GM12878 (cell line): ENCODE measurements around the gene MYH6. TPM values are rescaled to one million over a fixed set of nuclear protein-coding genes. Genes with fewer than 3 reads are reported as not detected.
"Not testable (repeated sequence)": the region's sequence is repeated elsewhere in the genome, so short reads cannot be mapped to it uniquely, and the experiment has no call there.

Experiments
- ATAC-seq: fragments of 200-7000 bp; cut with Tn5 transposase; 3 replicates; pipeline ENCODE4 v1.9.1; 2020; ENCODE audit warnings: mild to moderate bottlenecking, moderate library complexity
- BruUV-seq: library from RNA; stranded (reverse); fragments of 400-500 nt; replicated peaks from 2 replicates; lab custom pipeline; 2021; lab: Mats Ljungman, UMichigan
- CTCF ChIA-PET: fragments of 300-600 bp; sonication (Branson Sonifier 250); formaldehyde crosslinking; extraction: SDS; loops from one replicate; lab custom pipeline; 2021; ENCODE audit warnings: inconsistent platforms; lab: Yijun Ruan, JAX
- POLR2A ChIA-PET: fragments of 350-600 bp; formaldehyde crosslinking; extraction: SDS; loops from one replicate; lab custom pipeline; 2021; ENCODE audit warnings: inconsistent platforms; lab: Charles Lee
- RAD21 ChIA-PET: fragments of 300-600 bp; sonication (Branson Sonifier 250); formaldehyde crosslinking; loops from one replicate; lab custom pipeline; 2023; ENCODE audit warnings: antibody characterized with exemption; ENCODE audit not compliant: unreplicated experiment; lab: Charles Lee
- SMC1A ChIA-PET: fragments of 300-600 bp; sonication (Branson Sonifier 250); formaldehyde crosslinking; loops from one replicate; lab custom pipeline; 2023; ENCODE audit not compliant: unreplicated experiment, uncharacterized antibody; lab: Charles Lee
- DNase-seq: peaks from one replicate; pipeline ENCODE4 v3.0.0-alpha.2; 2011; ENCODE audit warnings: low read depth, low spot score
- FAIRE-seq: peaks from 3 replicates; lab custom pipeline; 2011; peaks lifted over from hg19 to GRCh38; lab: Jason Lieb, UNC
- H2AFZ ChIP-seq: 2 replicates; pipeline ENCODE4 v1.6.0; 2011; ENCODE audit warnings: low read depth, low read length, control low read depth; ENCODE audit not compliant: control insufficient read depth
- H3K27ac ChIP-seq: 2 replicates; pipeline ENCODE4 v1.5.1; 2011; ENCODE audit warnings: control low read depth; ENCODE audit not compliant: control insufficient read depth, insufficient read depth
- H3K27me3 ChIP-seq, 2 experiments: replicated peaks in 1 of 2; 2 replicates each; pipeline versions ENCODE4 v1.6.0 to v1.6.1; 2011; ENCODE audit warnings: low read length in 1 of 2; ENCODE audit not compliant: control insufficient read depth in 2 of 2, insufficient read depth in 2 of 2
- H3K36me3 ChIP-seq, 2 experiments: 2 replicates each; pipeline ENCODE4 v1.5.1; 2011; ENCODE audit warnings: low read length in 1 of 2; ENCODE audit not compliant: control insufficient read depth in 2 of 2, insufficient read depth in 2 of 2
- H3K4me1 ChIP-seq: 2 replicates; pipeline ENCODE4 v1.6.1; 2011; ENCODE audit warnings: mild to moderate bottlenecking, low read length, moderate library complexity, mixed read lengths; ENCODE audit not compliant: control insufficient read depth, insufficient read depth
- H3K4me2 ChIP-seq: 2 replicates; pipeline ENCODE4 v1.6.0; 2011; ENCODE audit warnings: control low read depth; ENCODE audit not compliant: control insufficient read depth, insufficient read depth
- H3K4me3 ChIP-seq: fragments of 200-600 bp; sonication (generic); 2 replicates; pipeline ENCODE4 v1.5.1; 2016
- H3K79me2 ChIP-seq: 2 replicates; pipeline ENCODE4 v1.6.0; 2011; ENCODE audit warnings: low read length; ENCODE audit not compliant: control insufficient read depth, insufficient read depth
- H3K9ac ChIP-seq: 2 replicates; pipeline ENCODE4 v1.8.0; 2011; ENCODE audit warnings: low read length, control low read depth, mixed read lengths; ENCODE audit not compliant: control insufficient read depth, insufficient read depth
- H3K9me3 ChIP-seq: replicated peaks from 3 replicates; pipeline ENCODE4 v1.5.1; 2011; ENCODE audit warnings: mild to moderate bottlenecking, low read length; ENCODE audit not compliant: control insufficient read depth, insufficient read depth
- H4K20me1 ChIP-seq: 2 replicates; pipeline ENCODE4 v1.6.0; 2011; ENCODE audit not compliant: control insufficient read depth, insufficient read depth
- ETV6 ChIP-seq, 2 experiments: fragments of 450-650 bp in 1 of 2; IDR thresholded peaks in 1 of 2; conservative IDR thresholded peaks in 1 of 2; 2 replicates each; pipeline ENCODE4 v1.6.1; 2014; ENCODE audit warnings: antibody characterized with exemption in 1 of 2, borderline replicate concordance in 1 of 2, low read depth in 1 of 2, mild to moderate bottlenecking in 1 of 2, moderate library complexity in 1 of 2
- MTA3 ChIP-seq: IDR thresholded peaks from 2 replicates; pipeline ENCODE4 v1.6.1; 2012; ENCODE audit warnings: low read length, inconsistent platforms, borderline replicate concordance
- PAX5 ChIP-seq: IDR thresholded peaks from 2 replicates; pipeline ENCODE4 v1.6.1; 2011; ENCODE audit warnings: low read depth, low read length, borderline replicate concordance
- PML ChIP-seq: IDR thresholded peaks from 2 replicates; pipeline ENCODE4 v1.6.1; 2012; ENCODE audit warnings: low read length, inconsistent platforms
- RB1 ChIP-seq: fragments of 450-650 bp; formaldehyde crosslinking; IDR thresholded peaks from 2 replicates; pipeline ENCODE4 v1.6.1; 2017; ENCODE audit warnings: mild to moderate bottlenecking, borderline replicate concordance
- RCOR1 ChIP-seq: conservative IDR thresholded peaks from 2 replicates; pipeline ENCODE4 v1.6.1; 2012; ENCODE audit warnings: low read depth, low read length, improper control_type of control experiment
- SMARCA5 ChIP-seq: fragments of 450-650 bp; IDR thresholded peaks from 2 replicates; pipeline ENCODE4 v1.6.1; 2017; ENCODE audit warnings: mild to moderate bottlenecking
- SPI1 ChIP-seq: IDR thresholded peaks from 2 replicates; pipeline ENCODE4 v1.6.1; 2011; ENCODE audit warnings: low read depth, mild to moderate bottlenecking, low read length, moderate library complexity, borderline replicate concordance; ENCODE audit not compliant: insufficient read depth
- STAT1 ChIP-seq: fragments of 450-650 bp; conservative IDR thresholded peaks from 2 replicates; pipeline ENCODE4 v1.6.1; 2014; ENCODE audit warnings: antibody characterized with exemption, mild to moderate bottlenecking
- ZNF384 ChIP-seq: IDR thresholded peaks from 2 replicates; pipeline ENCODE4 v1.6.1; 2012; ENCODE audit warnings: low read depth, mild to moderate bottlenecking, low read length, improper control_type of control experiment, borderline replicate concordance
- WGBS: methylation state at CpG from one replicate; pipeline ENCODE4 v1.1.6; 2016; ENCODE audit warnings: low lambda C conversion rate; ENCODE audit not compliant: insufficient replicate concordance, insufficient coverage; ENCODE audit errors: missing lambda C conversion rate; 5-methylcytosine and 5-hydroxymethylcytosine counted together
- in situ Hi-C: fragments of 300-500 bp; cut with MboI; formaldehyde crosslinking; loops from 9 replicates; pipeline ENCODE4 v1.14.3; 2018; ENCODE audit warnings: mixed read lengths
- intact Hi-C: fragments of 100-400 bp; cut with micrococcal nuclease; formaldehyde crosslinking; loops from one replicate; pipeline ENCODE4 v1.14.2; 2022; ENCODE audit not compliant: unreplicated experiment
- polyA plus RNA-seq, 11 experiments: library from polyadenylated mRNA; depleted of rRNA in 4 of 11; unstranded in 6 of 11; stranded (reverse) in 5 of 11; fragments of >200 nt; fragmentation: Nextera tagmentation in 4 of 11; fragmentation: Illumina TruSeq in 1 of 11; extraction: Ambion mirVana in 4 of 11; extraction: Trizol in 1 of 11; gene quantifications; 1 replicate in 1 of 11; 2 replicates in 10 of 11; pipeline versions ENCODE4 v1.2.1 to v1.2.3, GENCODE V29; 2011 to 2016; ENCODE audit warnings: inconsistent platforms in 2 of 11, missing spikeins in 2 of 11, low read depth in 1 of 11
- total RNA-seq, 4 experiments: library from RNA; depleted of rRNA in 3 of 4; stranded (reverse); fragments of >200 nt in 3 of 4; fragmentation: Illumina TruSeq in 1 of 4; extraction: Trizol in 1 of 4; gene quantifications; 2 replicates each; pipeline versions ENCODE4 v1.2.1 to v1.2.3, GENCODE V29; 2013 to 2021
- TF ChIP-seq, protein P1 (sequence below): fragments of 450-650 bp; formaldehyde crosslinking; IDR thresholded peaks from 2 replicates; pipeline ENCODE4 v1.5.0; 2022; ENCODE audit warnings: mild to moderate bottlenecking, missing genetic modification characterization
- TF ChIP-seq, protein P2 (sequence below): fragments of 450-650 bp; IDR thresholded peaks from 2 replicates; pipeline ENCODE4 v1.6.1; 2017; ENCODE audit warnings: mild to moderate bottlenecking, low read depth, inconsistent platforms; ENCODE audit not compliant: poor library complexity, severe bottlenecking

MYH6 gene
- total and polyA plus RNA-seq, 10 of the 15 experiments (the other 5 are each of a cell fraction or from before 2014, with no cell fraction given), result 0.01 to 0.84 (median 0.05) TPM; not detected in 7

DNA sequence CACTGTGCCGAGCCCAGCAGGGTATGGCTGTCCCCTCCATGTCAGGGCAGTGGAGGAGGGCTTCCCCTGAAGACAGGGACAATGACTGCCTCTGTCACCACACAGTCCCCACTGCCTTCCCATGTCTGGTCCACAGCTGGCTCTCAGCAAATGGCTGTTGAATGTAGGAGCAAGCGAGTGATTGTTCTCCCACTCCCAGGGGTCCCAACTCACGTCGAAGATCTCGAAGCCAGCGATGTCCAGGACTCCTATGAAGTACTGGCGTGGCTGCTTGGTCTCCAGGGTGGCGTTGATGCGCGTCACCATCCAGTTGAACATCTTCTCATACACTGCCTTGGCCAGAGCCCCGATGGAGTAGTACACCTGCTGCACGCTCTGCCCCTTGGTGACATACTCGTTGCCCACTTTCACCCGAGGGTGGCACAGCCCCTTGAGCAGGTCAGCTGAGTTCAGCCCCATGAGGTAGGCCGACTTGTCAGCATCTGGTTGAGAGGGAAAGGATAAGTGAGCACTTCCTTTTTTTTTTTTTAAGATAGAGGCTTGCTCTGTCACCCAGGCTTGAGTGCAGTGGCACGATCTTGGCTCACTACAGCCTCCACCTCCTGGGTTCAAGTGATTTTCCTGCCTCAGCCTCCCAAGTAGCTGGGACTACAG is 7.5 kb downstream of the MYH6 start:
- H3K4me3 ChIP-seq, H2AFZ ChIP-seq, DNase-seq, POLR2A ChIA-PET, intact Hi-C loops, H4K20me1 ChIP-seq, H3K36me3 ChIP-seq, H3K4me2 ChIP-seq, H3K79me2 ChIP-seq, RAD21 ChIA-PET, H3K4me1 ChIP-seq, H3K9ac ChIP-seq, in situ Hi-C loops, H3K9me3 ChIP-seq, CTCF ChIA-PET, SMC1A ChIA-PET, H3K27me3 ChIP-seq, ATAC-seq, H3K27ac ChIP-seq, BruUV-seq: not testable (repeated sequence)
- FAIRE-seq, result peak; percentile 75
- 33% methylated on average over 16 of the region's 16 CpGs for WGBS
- TF ChIP-seq SPI1, result peak; percentile 50

DNA sequence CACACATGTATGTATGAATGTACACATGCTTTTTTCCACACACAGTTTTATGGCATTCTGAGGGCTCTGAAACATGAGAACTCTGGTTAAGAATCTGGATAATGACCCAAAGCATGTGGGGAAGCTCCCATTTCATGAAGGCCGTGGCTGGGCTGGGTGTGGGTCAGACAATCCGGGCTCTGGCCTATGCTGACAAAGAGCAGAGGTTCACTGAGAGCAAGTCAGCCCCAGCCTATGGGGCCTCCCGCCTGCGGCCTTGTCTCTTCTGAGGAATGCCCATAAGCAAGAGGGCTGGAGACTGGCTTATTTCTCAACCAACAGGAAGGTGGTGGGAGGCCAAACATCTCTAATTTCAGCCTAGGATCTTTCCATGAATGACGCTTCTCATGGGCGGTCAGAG is 8.5 kb downstream of the MYH6 start:
- no peak overlapping the region for H3K27ac ChIP-seq
- no peak overlapping the region for H3K4me2 ChIP-seq
- ChIA-PET SMC1A (no interaction called here), CTCF (no interaction called here), POLR2A (no interaction called here), RAD21 (no interaction called here)
- H3K9ac ChIP-seq, result no peak overlapping the region
- in situ Hi-C loops (no loop called here), intact Hi-C loops (no loop called here)
- no peaks in the 10 kb centered on the region for H3K79me2 ChIP-seq
- BruUV-seq, result no TSS peak
- H4K20me1 ChIP-seq, result no peaks in the 10 kb centered on the region
- no peak overlapping the region for H2AFZ ChIP-seq
- no peaks in the 10 kb centered on the region for H3K36me3 ChIP-seq
- no peak overlapping the region for H3K4me3 ChIP-seq
- H3K9me3 ChIP-seq, result no peaks in the 10 kb centered on the region
- ATAC-seq, result no peak
- no peak for DNase-seq
- WGBS, result 15% methylated on average over 6 of the region's 6 CpGs
- H3K27me3 ChIP-seq, result no peaks in the 10 kb centered on the region; a peak in 2 of 4 replicates
- no peaks in the 10 kb centered on the region for H3K4me1 ChIP-seq
- no peak for FAIRE-seq
- no peak for TF ChIP-seq ZNF384
- no peak for TF ChIP-seq RB1
- TF ChIP-seq, protein P1, sequence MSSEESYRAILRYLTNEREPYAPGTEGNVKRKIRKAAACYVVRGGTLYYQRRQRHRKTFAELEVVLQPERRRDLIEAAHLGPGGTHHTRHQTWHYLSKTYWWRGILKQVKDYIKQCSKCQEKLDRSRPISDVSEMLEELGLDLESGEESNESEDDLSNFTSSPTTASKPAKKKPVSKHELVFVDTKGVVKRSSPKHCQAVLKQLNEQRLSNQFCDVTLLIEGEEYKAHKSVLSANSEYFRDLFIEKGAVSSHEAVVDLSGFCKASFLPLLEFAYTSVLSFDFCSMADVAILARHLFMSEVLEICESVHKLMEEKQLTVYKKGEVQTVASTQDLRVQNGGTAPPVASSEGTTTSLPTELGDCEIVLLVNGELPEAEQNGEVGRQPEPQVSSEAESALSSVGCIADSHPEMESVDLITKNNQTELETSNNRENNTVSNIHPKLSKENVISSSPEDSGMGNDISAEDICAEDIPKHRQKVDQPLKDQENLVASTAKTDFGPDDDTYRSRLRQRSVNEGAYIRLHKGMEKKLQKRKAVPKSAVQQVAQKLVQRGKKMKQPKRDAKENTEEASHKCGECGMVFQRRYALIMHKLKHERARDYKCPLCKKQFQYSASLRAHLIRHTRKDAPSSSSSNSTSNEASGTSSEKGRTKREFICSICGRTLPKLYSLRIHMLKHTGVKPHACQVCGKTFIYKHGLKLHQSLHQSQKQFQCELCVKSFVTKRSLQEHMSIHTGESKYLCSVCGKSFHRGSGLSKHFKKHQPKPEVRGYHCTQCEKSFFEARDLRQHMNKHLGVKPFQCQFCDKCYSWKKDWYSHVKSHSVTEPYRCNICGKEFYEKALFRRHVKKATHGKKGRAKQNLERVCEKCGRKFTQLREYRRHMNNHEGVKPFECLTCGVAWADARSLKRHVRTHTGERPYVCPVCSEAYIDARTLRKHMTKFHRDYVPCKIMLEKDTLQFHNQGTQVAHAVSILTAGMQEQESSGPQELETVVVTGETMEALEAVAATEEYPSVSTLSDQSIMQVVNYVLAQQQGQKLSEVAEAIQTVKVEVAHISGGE, result no peak
- TF ChIP-seq SMARCA5, result no peak
- TF ChIP-seq PML, result no peak
- TF ChIP-seq RCOR1, result no peak
- TF ChIP-seq, protein P2, sequence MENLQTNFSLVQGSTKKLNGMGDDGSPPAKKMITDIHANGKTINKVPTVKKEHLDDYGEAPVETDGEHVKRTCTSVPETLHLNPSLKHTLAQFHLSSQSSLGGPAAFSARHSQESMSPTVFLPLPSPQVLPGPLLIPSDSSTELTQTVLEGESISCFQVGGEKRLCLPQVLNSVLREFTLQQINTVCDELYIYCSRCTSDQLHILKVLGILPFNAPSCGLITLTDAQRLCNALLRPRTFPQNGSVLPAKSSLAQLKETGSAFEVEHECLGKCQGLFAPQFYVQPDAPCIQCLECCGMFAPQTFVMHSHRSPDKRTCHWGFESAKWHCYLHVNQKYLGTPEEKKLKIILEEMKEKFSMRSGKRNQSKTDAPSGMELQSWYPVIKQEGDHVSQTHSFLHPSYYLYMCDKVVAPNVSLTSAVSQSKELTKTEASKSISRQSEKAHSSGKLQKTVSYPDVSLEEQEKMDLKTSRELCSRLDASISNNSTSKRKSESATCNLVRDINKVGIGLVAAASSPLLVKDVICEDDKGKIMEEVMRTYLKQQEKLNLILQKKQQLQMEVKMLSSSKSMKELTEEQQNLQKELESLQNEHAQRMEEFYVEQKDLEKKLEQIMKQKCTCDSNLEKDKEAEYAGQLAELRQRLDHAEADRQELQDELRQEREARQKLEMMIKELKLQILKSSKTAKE, result no peak
- TF ChIP-seq STAT1, result no peak
- TF ChIP-seq PAX5, result no peak
- no peak for TF ChIP-seq ETV6 (conservative IDR thresholded peaks at IDR 0.05 in 1 of 2, IDR thresholded peaks at IDR 0.05 in 1 of 2; ENCODE audit: borderline replicate concordance in 1 of 2, low read depth in 1 of 2)
- TF ChIP-seq MTA3, result no peak
